Measurements from ENCODE around the gene C16orf74.

- TF ChIP-seq MYC (IDR thresholded peaks at IDR 0.05; ENCODE audit: low read depth, low read length) = no peak
- TF ChIP-seq POLR2A (IDR thresholded peaks at IDR 0.05; ENCODE audit: extremely low read depth, insufficient read length) = no peak
These were observed 38.1 kb downstream of the C16orf74 start for GRCh38 chr16:85712801-85713200.

Data from NB4 (cell line).